Sigmoid colon (tissue), 4 donors: ENCODE data around the gene CUX1.

Source experiments
- CTCF ChIP-seq, 4 experiments: fragments of 450-650 bp in 3 of 4; fragments of 200-600 bp in 1 of 4; IDR thresholded peaks; one replicate each; pipeline ENCODE4 v1.5.1; 2016 to 2019; ENCODE audit warnings: antibody characterized with exemption in 4 of 4, mild to moderate bottlenecking in 3 of 4, moderate library complexity in 2 of 4
- EP300 ChIP-seq, 4 donors: sonication (generic); formaldehyde crosslinking; IDR thresholded peaks; one replicate each; pipeline ENCODE4 v1.6.1; 2017; ENCODE audit warnings: antibody characterized with exemption in 4 of 4
- POLR2A ChIP-seq, 2 donors: fragments of 450-650 bp; IDR thresholded peaks; one replicate each; pipeline ENCODE4 v1.6.1; 2016; ENCODE audit warnings: antibody characterized with exemption in 2 of 2, mild to moderate bottlenecking in 2 of 2, moderate library complexity in 2 of 2
- POLR2AphosphoS5 ChIP-seq, 4 donors: sonication (generic); formaldehyde crosslinking; IDR thresholded peaks; one replicate each; pipeline ENCODE4 v1.6.1; 2017; ENCODE audit warnings: antibody characterized with exemption in 4 of 4

- no peak for TF ChIP-seq CTCF (IDR thresholded peaks at IDR 0.05)
- no peak for TF ChIP-seq POLR2A (IDR thresholded peaks at IDR 0.05)
- no peak for TF ChIP-seq POLR2AphosphoS5 (IDR thresholded peaks at IDR 0.05)
- TF ChIP-seq EP300 (IDR thresholded peaks at IDR 0.05) = no peak
These were observed 5.7 kb downstream of the CUX1 start for GRCh38 chr7:101823096-101823495.
